CD14-positive monocyte (primary cell): Measurements from ENCODE around the gene MCU. TPM values are rescaled to one million over a fixed set of nuclear protein-coding genes. Genes with fewer than 3 reads are reported as not detected.

Source experiments
- DNase-seq, 3 donors: peaks; one replicate each; pipeline ENCODE4 v3.0.0-alpha.2; 2011 to 2022
- H2AFZ ChIP-seq: 2 replicates; pipeline ENCODE4 v1.6.0; 2012; ENCODE audit warnings: mild to moderate bottlenecking, low read depth, low read length, inconsistent platforms; ENCODE audit not compliant: insufficient read depth, poor library complexity, severe bottlenecking
- H3K27ac ChIP-seq, 2 donors: 1 replicate in 1 of 2; 2 replicates in 1 of 2; pipeline ENCODE4 v1.5.1; 2012 to 2013; ENCODE audit warnings: low read length in 2 of 2, control low read depth in 1 of 2, inconsistent platforms in 1 of 2, low read depth in 1 of 2, mild to moderate bottlenecking in 1 of 2
- H3K27me3 ChIP-seq, 2 donors: one replicate each; pipeline versions ENCODE4 v1.6.0 to v1.6.1; 2011 to 2013; ENCODE audit warnings: low read length in 2 of 2; ENCODE audit not compliant: control insufficient read depth in 2 of 2, insufficient read depth in 2 of 2
- H3K36me3 ChIP-seq, 2 donors: replicated peaks in 1 of 2; 1 replicate in 1 of 2; 2 replicates in 1 of 2; pipeline versions ENCODE4 v1.5.1 to v1.6.1; 2012 to 2013; ENCODE audit warnings: low read length in 2 of 2, control low read depth in 1 of 2, inconsistent platforms in 1 of 2, mild to moderate bottlenecking in 1 of 2; ENCODE audit not compliant: insufficient read depth in 2 of 2, control insufficient read depth in 1 of 2
- H3K4me1 ChIP-seq, 2 donors: 1 replicate in 1 of 2; 2 replicates in 1 of 2; pipeline versions ENCODE4 v1.5.1 to v1.6.1; 2012 to 2013; ENCODE audit warnings: low read length in 2 of 2, control low read depth in 1 of 2, inconsistent platforms in 1 of 2, mild to moderate bottlenecking in 1 of 2, moderate library complexity in 1 of 2; ENCODE audit not compliant: insufficient read depth in 2 of 2, control insufficient read depth in 1 of 2
- H3K4me2 ChIP-seq: replicated peaks from 2 replicates; pipeline ENCODE3; 2012; ENCODE audit warnings: low read length, moderate library complexity, mild to moderate bottlenecking; ENCODE audit not compliant: poor library complexity, severe bottlenecking; ENCODE audit errors: extremely low read depth
- H3K4me3 ChIP-seq, 3 experiments: fragments of 200-600 bp in 1 of 3; sonication (generic) in 1 of 3; replicated peaks in 1 of 3; 1 replicate in 2 of 3; 2 replicates in 1 of 3; pipeline ENCODE4 v1.5.1; 2011 to 2013; ENCODE audit warnings: low read length in 3 of 3, mild to moderate bottlenecking in 3 of 3, control low read depth in 2 of 3, low read depth in 2 of 3, inconsistent platforms in 1 of 3, moderate library complexity in 1 of 3
- H3K79me2 ChIP-seq: 2 replicates; pipeline ENCODE4 v1.6.0; 2012; ENCODE audit warnings: mild to moderate bottlenecking, control low read depth, inconsistent platforms, low read length, moderate library complexity; ENCODE audit not compliant: insufficient read depth
- H3K9ac ChIP-seq: 2 replicates; pipeline ENCODE4 v1.6.0; 2017; ENCODE audit warnings: low read length, mild to moderate bottlenecking; ENCODE audit not compliant: insufficient read depth, poor library complexity, severe bottlenecking
- H3K9me3 ChIP-seq, 2 donors: replicated peaks in 1 of 2; 1 replicate in 1 of 2; 2 replicates in 1 of 2; pipeline versions ENCODE4 v1.5.1 to v1.6.1; 2012 to 2013; ENCODE audit warnings: low read length in 2 of 2, control low read depth in 1 of 2; ENCODE audit not compliant: control insufficient read depth in 1 of 2, insufficient read depth in 1 of 2
- H4K20me1 ChIP-seq: 2 replicates; pipeline ENCODE4 v1.6.0; 2012; ENCODE audit warnings: mild to moderate bottlenecking, low read length, control low read depth, moderate library complexity; ENCODE audit not compliant: insufficient read depth
- H3K27ac Mint-ChIP-seq, 7 donors: one replicate each; pipeline ENCODE4 v1.8.0; 2020; ENCODE audit warnings: mild to moderate bottlenecking in 7 of 7, mixed read lengths in 7 of 7, moderate library complexity in 6 of 7, inconsistent platforms in 2 of 7
- H3K27me3 Mint-ChIP-seq, 3 donors: one replicate each; pipeline ENCODE4 v1.8.0; 2021 to 2022; ENCODE audit warnings: low read depth in 3 of 3, mild to moderate bottlenecking in 3 of 3, mixed read lengths in 3 of 3, moderate library complexity in 3 of 3, inconsistent platforms in 1 of 3
- H3K36me3 Mint-ChIP-seq, 2 donors: one replicate each; pipeline ENCODE4 v1.8.0; 2020; ENCODE audit warnings: mixed read lengths in 2 of 2, inconsistent platforms in 1 of 2, mild to moderate bottlenecking in 1 of 2
- H3K4me1 Mint-ChIP-seq: one replicate; pipeline ENCODE4 v1.8.0; 2020; ENCODE audit warnings: mild to moderate bottlenecking, mixed read lengths
- H3K4me3 Mint-ChIP-seq, 2 donors: one replicate each; pipeline ENCODE4 v1.8.0; 2020; ENCODE audit warnings: mild to moderate bottlenecking in 2 of 2, mixed read lengths in 2 of 2, moderate library complexity in 1 of 2
- H3K9me3 Mint-ChIP-seq, 7 donors: one replicate each; pipeline ENCODE4 v1.8.0; 2020 to 2022; ENCODE audit warnings: mixed read lengths in 7 of 7, mild to moderate bottlenecking in 6 of 7, moderate library complexity in 6 of 7, inconsistent platforms in 2 of 7
- CTCF ChIP-seq: fragments of 200-600 bp; IDR thresholded peaks from one replicate; pipeline ENCODE4 v1.8.0; 2022; ENCODE audit warnings: antibody characterized with exemption, mild to moderate bottlenecking
- WGBS: methylation state at CpG from one replicate; pipeline ENCODE4 v1.1.5; 2013; ENCODE audit warnings: missing lambda C conversion rate; ENCODE audit not compliant: insufficient coverage; 5-methylcytosine and 5-hydroxymethylcytosine counted together
- intact Hi-C, 2 donors: fragments of 100-400 bp; cut with micrococcal nuclease; formaldehyde crosslinking; loops; one replicate each; pipeline versions ENCODE4 v1.15.0 to v1.15.1; 2023
- polyA plus RNA-seq, 3 donors: library from polyadenylated mRNA; depleted of rRNA in 1 of 3; unstranded in 2 of 3; stranded (reverse) in 1 of 3; fragments of 300-500 nt in 2 of 3; fragments of >200 nt in 1 of 3; fragmentation: Illumina TruSeq in 2 of 3; gene quantifications; 1 replicate in 2 of 3; 2 replicates in 1 of 3; pipeline ENCODE4 v1.2.3, GENCODE V29; 2012 to 2021

MCU gene
- polyA plus RNA-seq, 3 donors, result 11.7 to 23.1 (median 16.5) TPM

GRCh38 chr10:72818076-72818475 is 126.1 kb downstream of the MCU start:
- no peak overlapping the region for H3K4me2 ChIP-seq
- Mint-ChIP-seq H3K4me1 (peaks cover 11% of the 10 kb centered on the region), H3K27ac (peak overlapping the region in 1 of 7 donors; percentile 41), H3K27me3 (no peaks in the 10 kb centered on the region), H3K4me3 (no peak overlapping the region), H3K36me3 (peaks cover 7 to 13% of the 10 kb centered on the region in 2 donors), H3K9me3 (peaks cover 0 to 9% (median 4%) of the 10 kb centered on the region in 7 donors)
- no peaks in the 10 kb centered on the region for H3K27me3 ChIP-seq
- H3K79me2 ChIP-seq, result peaks cover 10% of the 10 kb centered on the region
- no peak overlapping the region for H3K9ac ChIP-seq
- no peaks in the 10 kb centered on the region for H4K20me1 ChIP-seq
- no peak for TF ChIP-seq CTCF
- peaks cover 0 to 5% of the 10 kb centered on the region in 2 donors for H3K36me3 ChIP-seq
- H3K9me3 ChIP-seq, result peaks cover 0 to 7% of the 10 kb centered on the region in 2 donors
- intact Hi-C loops, result no loop called here
- no peak overlapping the region for H3K27ac ChIP-seq
- no peak overlapping the region for H3K4me3 ChIP-seq
- H2AFZ ChIP-seq, result no peak overlapping the region
- no peak for DNase-seq
- H3K4me1 ChIP-seq, result no peaks in the 10 kb centered on the region
- WGBS, result no CpG with 5 or more reads among the region's 2 CpGs

- no peak for TF ChIP-seq CTCF
- H3K9ac ChIP-seq, result no peak overlapping the region
- no peaks in the 10 kb centered on the region for H4K20me1 ChIP-seq
- peaks cover 10% of the 10 kb centered on the region for H3K79me2 ChIP-seq
- DNase-seq, result no peak
- H3K4me1 ChIP-seq, result no peaks in the 10 kb centered on the region
- H3K9me3 ChIP-seq, result peaks cover 0 to 7% of the 10 kb centered on the region in 2 donors
- no CpG with 5 or more reads among the region's 1 CpG for WGBS
- H3K27ac ChIP-seq, result no peak overlapping the region
- Mint-ChIP-seq H3K27me3 (peaks cover 0 to 1% (median 0%) of the 10 kb centered on the region in 3 donors), H3K27ac (peak overlapping the region in 1 of 7 donors; percentile 7), H3K9me3 (peaks cover 0 to 9% (median 4%) of the 10 kb centered on the region in 7 donors), H3K4me3 (no peak overlapping the region), H3K36me3 (peaks cover 5 to 9% of the 10 kb centered on the region in 2 donors), H3K4me1 (peaks cover 9% of the 10 kb centered on the region)
- peaks cover 0 to 5% of the 10 kb centered on the region in 2 donors for H3K36me3 ChIP-seq
- no peak overlapping the region for H3K4me3 ChIP-seq
- no peak overlapping the region for H3K4me2 ChIP-seq
- H2AFZ ChIP-seq, result no peak overlapping the region
- intact Hi-C loops, result no loop called here
- H3K27me3 ChIP-seq, result no peaks in the 10 kb centered on the region
Observed at GRCh38 chr10:72819053-72819452, 127.1 kb downstream of the MCU start.
